Body of pancreas (tissue), 4 donors: ENCODE results near the gene TBC1D4.

Source experiments
- CTCF ChIP-seq, 7 experiments: fragments of 450-650 bp in 4 of 7; fragments of 200-600 bp in 3 of 7; sonication (generic) in 3 of 7; IDR thresholded peaks; one replicate each; pipeline ENCODE4 v1.5.1; 2016 to 2019; ENCODE audit warnings: antibody characterized with exemption in 7 of 7
- POLR2A ChIP-seq, 3 donors: fragments of 450-650 bp; IDR thresholded peaks; one replicate each; pipeline ENCODE4 v1.6.1; 2016; ENCODE audit warnings: antibody characterized with exemption in 3 of 3, mild to moderate bottlenecking in 2 of 3

GRCh38 chr13:75312884-75313520, 169.0 kb downstream of the TBC1D4 start:
- no peak for TF ChIP-seq CTCF (IDR thresholded peaks at IDR 0.05)
- no peak for TF ChIP-seq POLR2A (IDR thresholded peaks at IDR 0.05)
